Progenitor cell of endocrine pancreas (in vitro differentiated cells): Measurements from ENCODE around the gene CCDC81. TPM values are rescaled to one million over a fixed set of nuclear protein-coding genes. Genes with fewer than 3 reads are reported as not detected.

Source experiments
- DNase-seq: peaks from one replicate; pipeline ENCODE4 v3.0.0; 2021; ENCODE audit warnings: low spot score; ENCODE audit not compliant: unreplicated experiment
- H3K27ac Mint-ChIP-seq: 2 replicates; pipeline ENCODE4 v1.8.0; 2021; ENCODE audit warnings: mild to moderate bottlenecking, moderate library complexity, mixed read lengths
- H3K27me3 Mint-ChIP-seq: 2 replicates; pipeline ENCODE4 v1.8.0; 2021; ENCODE audit warnings: mixed read lengths
- H3K36me3 Mint-ChIP-seq: 2 replicates; pipeline ENCODE4 v1.8.0; 2022; ENCODE audit warnings: mixed read lengths; ENCODE audit not compliant: insufficient read depth
- H3K4me1 Mint-ChIP-seq: 2 replicates; pipeline ENCODE4 v1.8.0; 2021; ENCODE audit warnings: low read depth, mixed read lengths
- H3K4me3 Mint-ChIP-seq: 2 replicates; pipeline ENCODE4 v1.8.0; 2021; ENCODE audit warnings: low read depth, mild to moderate bottlenecking, moderate library complexity, mixed read lengths
- H3K9me3 Mint-ChIP-seq: 2 replicates; pipeline ENCODE4 v1.8.0; 2021; ENCODE audit warnings: low read depth, mixed read lengths
- total RNA-seq: library from RNA; stranded (reverse); gene quantifications from 2 replicates; pipeline ENCODE4 v1.2.1, GENCODE V29; 2021
- TF ChIP-seq, protein P1 (sequence below): fragments of 200-600 bp; sonication (generic); IDR thresholded peaks from one replicate; pipeline ENCODE4 v1.5.0; 2021; ENCODE audit warnings: antibody characterized with exemption, mild to moderate bottlenecking; ENCODE audit not compliant: unreplicated experiment

The CCDC81 gene
- total RNA-seq, 1 donor from 2014 or later = 1.3 TPM

DNA sequence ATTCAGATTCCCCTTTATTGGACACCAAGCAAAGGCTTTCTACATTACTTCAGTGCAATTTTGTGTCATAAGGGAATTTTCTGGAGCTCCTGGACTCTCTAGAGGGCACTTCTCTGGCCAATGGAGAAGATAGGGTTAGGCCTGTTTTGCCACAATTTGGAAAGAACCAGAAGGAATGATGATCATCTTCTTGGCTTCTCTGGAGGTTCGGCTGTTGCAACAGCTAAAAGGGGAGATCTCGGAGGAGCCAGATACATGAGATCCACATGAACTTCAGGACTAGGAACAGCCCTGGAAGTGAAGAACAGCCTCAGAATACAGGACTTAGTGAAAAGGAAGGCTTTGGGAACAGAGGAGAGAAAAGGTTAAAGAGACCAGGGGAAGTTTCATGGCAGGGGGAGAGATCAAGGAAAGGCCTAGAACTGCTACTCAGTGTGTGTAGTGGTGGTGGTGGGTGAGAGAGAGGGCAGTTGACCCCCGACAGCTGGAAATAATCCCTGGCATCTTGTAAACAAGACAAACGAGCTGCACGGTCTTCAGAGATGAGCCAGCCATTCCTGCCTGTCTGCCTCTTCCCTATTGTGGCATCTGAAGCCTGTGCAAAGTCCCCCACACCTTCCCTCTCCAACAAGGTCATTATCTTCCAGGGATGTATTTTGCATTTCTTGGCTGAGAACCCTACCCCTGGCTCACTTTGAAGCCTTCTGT is 83.8 kb downstream of the CCDC81 start:
- no peak for DNase-seq
- no peak overlapping the region for H3K27ac Mint-ChIP-seq
- TF ChIP-seq, protein P1, sequence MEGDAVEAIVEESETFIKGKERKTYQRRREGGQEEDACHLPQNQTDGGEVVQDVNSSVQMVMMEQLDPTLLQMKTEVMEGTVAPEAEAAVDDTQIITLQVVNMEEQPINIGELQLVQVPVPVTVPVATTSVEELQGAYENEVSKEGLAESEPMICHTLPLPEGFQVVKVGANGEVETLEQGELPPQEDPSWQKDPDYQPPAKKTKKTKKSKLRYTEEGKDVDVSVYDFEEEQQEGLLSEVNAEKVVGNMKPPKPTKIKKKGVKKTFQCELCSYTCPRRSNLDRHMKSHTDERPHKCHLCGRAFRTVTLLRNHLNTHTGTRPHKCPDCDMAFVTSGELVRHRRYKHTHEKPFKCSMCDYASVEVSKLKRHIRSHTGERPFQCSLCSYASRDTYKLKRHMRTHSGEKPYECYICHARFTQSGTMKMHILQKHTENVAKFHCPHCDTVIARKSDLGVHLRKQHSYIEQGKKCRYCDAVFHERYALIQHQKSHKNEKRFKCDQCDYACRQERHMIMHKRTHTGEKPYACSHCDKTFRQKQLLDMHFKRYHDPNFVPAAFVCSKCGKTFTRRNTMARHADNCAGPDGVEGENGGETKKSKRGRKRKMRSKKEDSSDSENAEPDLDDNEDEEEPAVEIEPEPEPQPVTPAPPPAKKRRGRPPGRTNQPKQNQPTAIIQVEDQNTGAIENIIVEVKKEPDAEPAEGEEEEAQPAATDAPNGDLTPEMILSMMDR = no peak
- H3K27me3 Mint-ChIP-seq = no peaks in the 10 kb centered on the region
- no peak overlapping the region for H3K4me3 Mint-ChIP-seq
- H3K9me3 Mint-ChIP-seq = no peaks in the 10 kb centered on the region
- peaks cover 13% of the 10 kb centered on the region for H3K4me1 Mint-ChIP-seq
- H3K36me3 Mint-ChIP-seq = no peaks in the 10 kb centered on the region

- DNase-seq = no peak
Measured at GRCh38 chr11:86459002-86459385, 84.3 kb downstream of the CCDC81 start.

GRCh38 chr11:86459682-86460460 is 85.2 kb downstream of the CCDC81 start:
- TF ChIP-seq, protein P1 = no peak
- Mint-ChIP-seq H3K4me1 (peaks cover 13% of the 10 kb centered on the region), H3K4me3 (no peak overlapping the region), H3K27me3 (no peaks in the 10 kb centered on the region), H3K36me3 (no peaks in the 10 kb centered on the region), H3K27ac (no peak overlapping the region), H3K9me3 (no peaks in the 10 kb centered on the region)
- DNase-seq = no peak

More at GRCh38 chr11:86459002-86459385, 84.3 kb downstream of the CCDC81 start:
- H3K4me3 Mint-ChIP-seq = no peak overlapping the region
- peaks cover 13% of the 10 kb centered on the region for H3K4me1 Mint-ChIP-seq
- H3K9me3 Mint-ChIP-seq = no peaks in the 10 kb centered on the region
- TF ChIP-seq, protein P1 = no peak
- no peaks in the 10 kb centered on the region for H3K27me3 Mint-ChIP-seq
- H3K36me3 Mint-ChIP-seq = no peaks in the 10 kb centered on the region
- H3K27ac Mint-ChIP-seq = no peak overlapping the region

GRCh38 chr11:86460461-86461385 is 86.0 kb downstream of the CCDC81 start:
- Mint-ChIP-seq H3K27me3 (no peaks in the 10 kb centered on the region), H3K4me3 (no peak overlapping the region), H3K4me1 (peaks cover 13% of the 10 kb centered on the region), H3K9me3 (no peaks in the 10 kb centered on the region), H3K36me3 (no peaks in the 10 kb centered on the region), H3K27ac (no peak overlapping the region)
- TF ChIP-seq, protein P1 = no peak
- DNase-seq = no peak

GRCh38 chr11:86461892-86462291 is 87.2 kb downstream of the CCDC81 start:
- TF ChIP-seq, protein P1 = no peak
- Mint-ChIP-seq H3K4me1 (peaks cover 12% of the 10 kb centered on the region), H3K4me3 (no peak overlapping the region), H3K9me3 (no peaks in the 10 kb centered on the region), H3K36me3 (no peaks in the 10 kb centered on the region), H3K27me3 (no peaks in the 10 kb centered on the region), H3K27ac (peak overlapping the region; percentile 17)
- no peak for DNase-seq
